HUDEP-2 (cell line): ENCODE data around the gene PSORS1C1.
A peak's percentile ranks its signal among the peaks of the same experiment; 100 is the strongest.

Source experiments
- DNase-seq, 76 experiments: peaks; one replicate each; lab custom pipeline; 2025; ENCODE audit not compliant: unreplicated experiment in 76 of 76; lab: John Stamatoyannopoulos, UW

PSORS1C1 gene

DNA sequence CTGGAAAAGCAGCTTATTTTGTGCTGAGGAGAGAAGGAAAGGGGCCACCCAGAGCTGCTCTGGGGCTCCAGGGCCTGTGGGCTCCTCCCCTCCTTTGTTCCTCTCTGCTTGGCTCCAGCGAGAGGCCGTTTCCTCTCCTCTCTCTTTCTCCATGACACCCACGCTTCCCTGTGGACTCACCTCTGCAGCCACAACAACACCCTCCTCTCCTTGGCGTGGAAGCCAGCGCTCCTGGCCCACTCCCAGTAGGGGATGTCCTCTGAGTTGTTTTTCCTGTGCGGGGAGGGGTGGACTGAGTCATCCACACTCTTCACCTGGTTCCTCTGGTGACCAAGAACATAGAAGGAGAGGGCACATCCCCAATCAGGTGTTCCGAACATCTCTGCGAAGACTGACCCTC lies 10.6 kb downstream of the PSORS1C1 start:
- no peak for DNase-seq

DNA sequence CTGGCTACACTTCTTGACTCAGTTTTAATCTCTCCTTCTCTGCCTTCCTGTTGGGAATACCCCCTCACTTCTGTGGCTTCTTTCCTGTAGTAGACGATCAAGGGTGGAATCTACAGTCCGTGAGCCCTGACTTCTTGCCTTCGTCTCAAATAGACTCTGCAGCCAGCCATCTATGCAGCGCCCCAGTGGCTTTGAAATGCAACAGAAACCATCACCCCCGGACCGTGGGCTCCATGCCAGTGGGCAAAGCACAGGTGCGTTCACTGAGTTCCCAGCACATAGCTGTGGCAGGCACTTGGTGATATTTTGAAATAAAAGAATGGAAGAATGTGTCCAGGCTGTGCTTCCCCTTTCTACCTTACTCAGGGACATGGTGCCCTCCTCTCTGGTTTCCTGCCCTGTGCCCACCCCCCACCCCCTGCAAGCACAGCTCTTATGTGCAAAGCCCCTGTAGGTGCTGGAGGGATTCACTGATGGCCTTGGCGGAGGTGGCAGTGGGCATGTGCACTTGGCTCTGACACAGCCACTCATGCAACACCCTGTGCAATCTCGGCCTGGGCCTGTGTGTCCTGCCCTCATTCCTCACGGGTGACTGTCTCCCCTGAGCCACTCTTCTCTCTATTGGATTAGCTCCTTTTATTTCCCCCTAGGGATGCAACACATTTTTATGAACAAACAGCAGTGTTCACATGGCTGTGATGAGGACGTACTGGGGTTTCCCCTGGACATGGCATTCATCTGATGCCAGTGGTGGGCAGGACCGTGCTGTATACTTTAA lies 11.2 kb downstream of the PSORS1C1 start:
- DNase-seq, result no peak

- DNase-seq, result peak in 10 of 76 experiments; percentile 8 to 36 (median 20)
Measured at GRCh38 chr6:31126396-31127175, 12.0 kb downstream of the PSORS1C1 start.

DNA sequence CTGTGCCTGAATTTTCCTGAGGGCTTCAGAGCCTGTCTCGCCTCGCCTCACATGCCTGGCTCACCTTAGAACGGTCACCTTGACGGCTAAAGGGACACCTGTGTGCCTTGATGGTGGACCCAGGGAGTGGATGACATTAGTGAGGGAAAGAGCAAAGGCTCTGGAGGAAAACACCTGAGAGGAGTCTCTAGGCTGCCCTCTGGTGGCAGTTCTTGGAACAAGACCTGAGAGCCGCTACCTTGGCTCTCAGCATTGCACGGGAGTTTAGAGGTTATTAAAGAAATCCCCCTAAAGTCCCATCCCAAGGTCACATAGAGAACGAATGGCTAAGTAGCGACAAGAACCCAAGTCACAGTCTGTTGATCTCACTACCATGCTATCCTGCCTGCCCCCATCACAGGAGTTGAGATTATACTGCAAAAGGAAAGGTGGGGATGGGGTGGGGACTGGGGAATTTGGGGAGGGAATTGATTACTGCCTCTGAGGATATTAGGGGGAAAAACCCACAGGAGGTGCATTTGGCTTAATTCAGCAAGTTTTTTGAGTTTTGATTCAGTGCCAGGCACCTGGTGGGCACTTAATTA lies 13.6 kb downstream of the PSORS1C1 start:
- peak in 51 of 76 experiments; percentile 6 to 71 (median 38) for DNase-seq

DNA sequence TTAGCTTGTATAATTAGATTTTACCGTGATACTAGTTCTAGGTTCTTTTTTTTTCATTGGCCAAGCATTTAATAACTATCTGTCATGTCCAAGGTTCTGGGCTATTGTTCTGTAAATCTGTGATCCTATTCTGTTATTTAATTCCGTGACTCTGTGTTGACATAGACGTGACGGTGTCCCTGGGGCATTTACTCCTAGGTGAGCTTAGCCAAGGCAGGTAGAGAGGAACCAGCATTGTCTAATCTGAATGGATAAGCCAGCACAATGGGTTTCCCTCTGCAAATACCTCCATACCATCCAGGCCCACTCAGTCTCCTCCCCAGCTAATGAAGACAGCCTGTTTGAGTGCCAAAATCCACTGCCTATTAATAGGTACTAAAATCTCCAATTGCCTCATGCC lies 14.5 kb downstream of the PSORS1C1 start:
- DNase-seq, result no peak

DNA sequence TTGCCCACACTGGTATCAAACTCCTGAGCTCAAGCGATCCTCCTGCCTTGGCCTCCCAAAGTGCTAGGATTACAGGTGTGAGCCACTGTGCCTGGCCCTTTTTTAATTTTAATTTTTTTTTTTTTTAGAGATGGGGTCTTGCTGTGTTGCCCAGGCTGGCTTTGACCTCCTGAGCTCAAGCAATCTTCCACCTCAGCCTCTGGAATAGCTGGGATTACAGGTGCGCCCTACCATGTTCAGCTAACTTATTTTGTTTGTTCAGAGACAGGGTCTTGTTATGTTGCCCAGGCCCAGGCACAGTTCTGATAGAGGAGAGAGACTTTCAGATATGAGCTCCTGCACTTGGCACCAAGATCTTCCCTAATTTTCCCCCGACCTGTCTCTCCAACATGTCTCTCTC lies 16.2 kb downstream of the PSORS1C1 start:
- DNase-seq, result no peak

DNA sequence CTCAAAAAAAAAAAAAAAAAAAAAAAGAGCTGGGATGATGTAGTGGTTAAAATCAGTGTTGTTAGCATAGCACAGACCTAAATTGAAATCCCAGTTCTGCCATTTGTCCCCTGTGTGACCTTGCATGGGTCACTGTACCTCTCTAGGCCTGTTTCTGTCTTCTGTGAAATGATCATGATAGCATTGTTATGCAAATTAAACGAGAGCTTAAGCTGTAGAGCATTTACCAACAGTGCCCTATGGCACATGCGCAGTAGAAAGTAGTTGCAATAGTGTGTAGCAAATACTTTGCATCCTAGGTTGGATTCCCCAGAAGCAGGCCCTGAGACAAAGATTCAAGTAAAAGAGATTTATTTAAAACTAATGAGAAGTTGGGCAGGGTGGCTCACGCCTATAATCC lies 17.0 kb downstream of the PSORS1C1 start:
- DNase-seq, result no peak

DNA sequence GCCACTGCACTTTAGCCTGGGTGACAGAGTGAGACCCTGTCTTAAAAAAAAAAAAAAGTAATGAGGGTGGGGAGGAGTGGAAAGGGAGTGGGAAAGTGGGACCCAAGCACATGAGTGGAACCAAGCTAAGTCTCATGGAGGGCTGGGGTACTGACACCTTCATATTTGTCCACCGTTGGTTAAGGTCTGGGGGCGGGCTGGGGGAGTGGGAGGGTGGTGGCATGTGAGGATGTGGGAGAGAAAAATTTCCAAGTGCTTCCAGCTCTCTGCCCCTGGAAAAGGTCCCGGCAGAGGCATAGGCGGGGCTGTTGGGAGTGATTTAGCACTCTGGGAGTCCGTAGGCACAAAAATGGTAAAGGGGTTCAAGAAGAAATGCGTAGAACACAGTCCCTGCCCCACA lies 18.2 kb downstream of the PSORS1C1 start:
- DNase-seq, result no peak

- no peak for DNase-seq
Measured at GRCh38 chr6:31135710-31136109, 21.1 kb downstream of the PSORS1C1 start.

DNA sequence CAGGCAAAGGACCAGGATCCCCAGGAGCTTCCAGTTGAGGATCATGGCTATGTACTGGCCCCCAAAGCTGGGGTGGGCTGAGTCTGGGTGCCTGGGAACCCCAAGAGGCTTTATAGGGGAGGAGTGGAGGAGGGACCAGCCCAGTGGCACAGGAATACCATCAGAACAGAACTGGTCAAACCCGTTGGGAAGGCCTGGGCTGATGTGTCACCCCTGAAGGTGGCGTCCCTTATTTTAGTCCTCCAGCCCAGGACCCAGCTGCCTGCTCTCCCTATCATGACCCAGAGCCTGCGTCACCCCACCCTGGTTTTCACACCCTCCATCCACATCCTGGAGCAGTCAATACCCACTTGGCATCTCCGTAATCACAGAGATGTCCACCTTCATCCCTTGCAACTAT lies 24.4 kb downstream of the PSORS1C1 start, which contains the start of gene PSORS1C2:
TSS of gene PSORS1C2 (minus strand) at position 85 of the 400 bp plus-strand sequence. CDS start at position 45, 40 bp downstream.
- DNase-seq, result no peak

- no peak for DNase-seq
Measured at GRCh38 chr6:31139599-31139998, 25.0 kb downstream of the PSORS1C1 start.

DNA sequence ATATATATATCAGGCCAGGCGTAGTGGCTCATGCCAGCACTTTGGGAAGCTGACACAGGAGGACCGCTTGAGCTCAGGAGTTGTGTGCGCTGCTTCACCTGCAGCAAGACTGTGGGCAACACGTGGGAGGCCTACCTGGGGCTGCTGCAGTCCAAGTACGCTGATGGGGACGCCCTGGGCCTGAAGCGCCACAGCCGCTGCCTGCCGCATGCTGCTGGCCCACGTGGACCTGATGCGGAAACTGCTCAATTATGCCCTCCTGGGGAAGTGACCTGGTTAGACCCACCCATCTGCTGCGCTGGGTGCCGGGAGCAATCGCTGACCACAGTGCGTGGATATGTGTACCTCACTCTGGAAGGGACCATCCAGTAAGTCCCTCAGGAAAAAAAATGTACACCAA lies 26.0 kb downstream of the PSORS1C1 start:
- DNase-seq, result no peak

DNA sequence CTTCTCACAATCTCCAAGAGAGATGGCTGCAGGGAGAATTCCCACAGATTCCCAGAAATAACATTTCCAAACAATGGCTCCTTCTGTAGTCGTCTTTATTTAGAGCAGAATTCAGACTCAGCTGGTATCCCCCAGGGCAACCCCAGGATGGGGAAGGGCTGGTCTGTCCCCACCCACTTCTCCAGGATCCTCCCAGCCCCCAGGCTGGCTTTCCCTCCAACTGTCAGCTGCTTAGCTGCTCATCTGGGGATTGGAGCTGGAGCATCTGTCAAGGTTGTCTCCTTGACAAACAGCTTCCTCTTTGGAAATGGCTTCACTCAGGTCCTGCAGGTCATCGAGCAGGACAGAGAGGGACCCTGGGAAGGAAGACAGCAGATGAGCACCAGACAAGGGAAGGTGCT lies 27.8 kb downstream of the PSORS1C1 start:
- DNase-seq, result no peak

DNA sequence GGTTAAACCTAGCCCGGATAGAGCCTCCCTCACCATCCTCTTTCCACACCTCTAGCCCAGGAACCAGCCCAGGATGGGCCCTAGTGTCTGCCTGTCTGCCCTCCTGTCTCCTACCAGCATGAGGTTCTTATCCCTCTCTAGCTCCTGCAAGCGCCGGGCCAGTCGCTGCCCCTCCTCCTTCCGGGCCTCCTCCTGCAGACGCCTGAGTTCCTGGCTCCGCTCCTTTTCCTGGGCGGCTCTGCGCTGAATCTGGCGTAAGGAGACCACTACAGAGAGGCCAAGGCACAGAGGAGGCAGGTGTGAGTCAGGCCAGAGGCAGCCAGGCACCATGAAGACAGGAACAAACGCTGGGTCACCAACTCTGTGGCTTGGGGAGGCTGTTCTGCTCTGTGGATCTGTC lies 28.5 kb downstream of the PSORS1C1 start:
- no peak for DNase-seq

DNA sequence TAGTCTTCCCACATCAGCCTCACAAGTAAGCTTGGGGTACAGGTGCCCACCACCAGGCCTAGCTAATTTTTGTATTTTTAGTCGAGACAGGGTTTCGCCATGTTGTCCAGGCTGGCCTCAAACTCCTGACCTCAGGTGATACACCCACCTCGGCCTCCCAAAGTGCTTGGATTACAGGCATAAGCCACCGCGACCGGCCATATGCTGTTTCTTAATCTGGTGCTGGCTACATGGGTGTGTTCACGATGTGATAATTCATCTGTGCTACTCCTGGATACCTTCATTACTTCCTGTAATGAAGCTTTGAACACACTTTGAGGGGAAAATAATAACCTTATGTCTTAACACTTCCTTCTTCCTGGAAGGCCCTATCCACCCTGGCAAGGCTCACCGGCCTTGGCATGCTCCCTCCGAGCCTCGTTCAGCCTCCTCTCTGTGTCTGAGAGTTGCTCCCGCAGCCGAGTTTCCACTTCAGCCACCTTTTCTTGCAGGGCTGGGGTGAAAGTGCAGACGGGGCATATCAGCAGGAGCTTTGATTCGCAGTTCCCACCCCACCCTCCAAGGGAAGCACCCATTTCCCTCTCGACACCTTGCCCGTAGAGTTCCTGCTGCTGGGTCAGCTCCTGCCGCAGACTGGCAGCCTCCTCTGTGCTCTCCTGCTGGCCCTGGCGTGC lies 29.8 kb downstream of the PSORS1C1 start:
- DNase-seq, result no peak

DNA sequence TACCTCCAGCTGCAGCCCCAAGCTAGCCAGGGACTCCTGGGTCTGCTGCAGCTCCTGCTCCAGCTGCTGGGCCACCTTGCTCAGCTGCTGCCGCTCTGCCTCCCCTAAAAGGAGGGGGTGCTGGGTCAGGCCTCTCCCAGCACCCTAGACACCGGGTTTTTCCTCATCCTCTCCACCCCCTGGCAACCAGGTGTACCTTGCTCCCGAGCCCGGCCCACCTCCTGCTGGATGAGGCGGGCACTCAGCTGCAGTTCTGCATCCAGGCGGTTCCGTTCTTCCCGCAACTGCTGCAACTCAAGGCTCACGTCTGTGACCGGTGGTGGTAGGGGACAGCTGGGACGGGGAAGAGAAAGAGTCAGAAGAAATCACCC lies 30.4 kb downstream of the PSORS1C1 start:
- no peak for DNase-seq

DNA sequence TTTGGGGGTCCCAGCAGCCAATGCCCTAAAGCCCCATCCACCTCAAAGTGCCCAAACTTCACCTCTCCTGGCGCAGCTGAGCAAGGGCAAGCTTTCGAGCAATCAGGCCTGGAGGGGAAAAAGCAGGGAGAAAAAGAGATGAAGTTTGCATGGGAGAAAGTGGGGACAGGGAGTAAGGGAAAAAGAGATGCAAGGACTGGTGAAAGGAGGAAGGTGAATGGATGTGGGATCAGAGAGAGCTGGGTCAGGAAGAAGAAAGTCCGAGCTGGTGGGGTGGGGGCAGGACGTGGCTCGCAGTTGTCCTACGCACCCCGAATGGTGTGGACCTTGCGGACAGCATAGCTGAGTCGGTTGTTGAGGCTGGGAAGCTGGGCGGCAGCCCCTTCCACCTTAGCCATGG lies 30.8 kb downstream of the PSORS1C1 start:
- DNase-seq, result no peak

- no peak for DNase-seq
Measured at GRCh38 chr6:31149827-31150447, 35.3 kb downstream of the PSORS1C1 start.

GRCh38 chr6:31152781-31153180 lies 38.2 kb downstream of the PSORS1C1 start:
- DNase-seq, result no peak

GRCh38 chr6:31154436-31154835 lies 39.8 kb downstream of the PSORS1C1 start:
- no peak for DNase-seq

GRCh38 chr6:31156641-31157040 lies 42.0 kb downstream of the PSORS1C1 start:
- no peak for DNase-seq
